ENCODE measurements around the gene KCNJ6.

Gene KCNJ6

DNA sequence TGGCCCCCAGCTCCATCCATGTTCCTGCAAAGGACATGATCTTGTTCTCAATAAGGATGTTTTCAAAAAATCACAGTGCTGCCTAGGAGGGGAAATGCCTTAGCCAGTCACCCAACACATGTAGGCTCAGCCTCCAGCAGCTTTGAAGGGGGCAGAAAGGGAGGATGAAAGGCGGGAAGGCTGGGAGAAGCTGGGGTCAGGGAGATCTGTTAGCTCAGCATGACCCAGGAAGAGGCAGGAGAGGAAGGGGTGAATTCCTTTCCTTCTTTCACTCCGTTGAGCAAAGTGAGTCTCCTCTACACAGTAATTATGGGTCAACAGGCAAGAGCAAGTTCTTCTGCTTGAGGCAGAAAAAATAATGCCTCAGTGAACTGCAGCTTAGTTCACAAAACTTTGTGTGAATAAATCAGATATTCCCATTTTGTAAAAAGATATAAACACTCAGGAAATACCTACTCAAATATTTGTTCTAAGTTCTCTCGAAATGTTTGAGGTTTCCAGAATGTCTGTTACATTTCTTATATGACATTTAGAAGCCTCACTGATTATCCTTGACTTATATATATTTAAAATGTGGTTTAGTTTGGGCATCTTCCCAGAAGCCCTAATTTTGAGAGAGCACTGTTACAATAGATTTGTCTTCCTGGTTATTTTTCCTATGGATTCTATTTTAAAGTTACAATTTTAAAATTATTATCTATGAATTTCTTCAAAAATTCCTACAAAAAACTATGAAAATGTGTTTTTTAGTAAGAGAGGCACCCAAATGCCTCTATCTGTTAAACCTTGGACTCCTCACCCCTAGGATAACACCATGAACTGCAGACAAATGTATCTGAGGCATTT is 116.8 kb downstream of the KCNJ6 start:
- DNase-seq = no peak
- in situ Hi-C loops (cut with HindIII; ENCODE audit: low pct_ligation_motif_present, low pct_unique_long_range_greater_than_20kb, low sequenced_read_pairs) = no loop called here

DNA sequence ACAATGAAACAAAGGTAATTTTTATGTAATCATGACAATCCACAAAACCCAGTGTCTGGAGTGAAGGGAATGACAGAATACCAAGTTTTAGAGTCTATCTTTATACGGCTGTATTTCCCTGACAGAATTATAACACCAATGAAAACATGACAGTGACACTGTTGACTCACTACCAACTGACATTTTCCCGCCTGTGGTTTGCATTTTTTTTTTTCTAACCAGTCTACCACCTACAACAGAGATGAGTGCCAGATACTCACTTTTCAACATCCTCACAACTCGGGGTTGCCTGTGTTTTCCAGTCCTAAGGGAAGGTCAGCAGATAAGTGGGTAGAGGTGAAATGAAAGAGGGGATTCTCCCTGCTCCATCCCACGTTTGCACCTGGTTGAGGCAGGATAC is 118.9 kb downstream of the KCNJ6 start:
- DNase-seq = no peak
- in situ Hi-C loops (cut with HindIII; ENCODE audit: low pct_ligation_motif_present, low pct_unique_long_range_greater_than_20kb, low sequenced_read_pairs) = no loop called here

DNA sequence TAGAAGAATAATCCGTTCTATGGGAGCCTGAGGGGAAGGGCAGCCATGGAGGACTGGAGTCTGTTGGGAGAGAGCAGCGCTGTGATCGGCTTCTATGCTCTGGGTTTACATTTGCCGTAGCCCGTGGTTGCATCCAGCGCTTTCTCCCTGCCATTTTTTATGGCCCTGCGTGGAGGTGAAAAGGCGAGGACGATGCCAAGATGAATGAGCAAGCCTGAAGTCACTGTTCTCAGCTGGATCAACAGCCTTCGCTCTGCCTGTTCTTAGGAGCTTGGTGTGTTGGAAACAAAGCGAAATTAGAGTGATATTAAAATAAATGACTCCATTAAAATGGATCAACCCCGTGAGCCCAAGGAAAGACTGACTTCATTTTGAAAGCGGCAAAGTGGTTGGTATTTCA is 120.2 kb downstream of the KCNJ6 start:
- no peak for DNase-seq
- in situ Hi-C loops (cut with HindIII; ENCODE audit: low pct_ligation_motif_present, low pct_unique_long_range_greater_than_20kb, low sequenced_read_pairs) = no loop called here

DNA sequence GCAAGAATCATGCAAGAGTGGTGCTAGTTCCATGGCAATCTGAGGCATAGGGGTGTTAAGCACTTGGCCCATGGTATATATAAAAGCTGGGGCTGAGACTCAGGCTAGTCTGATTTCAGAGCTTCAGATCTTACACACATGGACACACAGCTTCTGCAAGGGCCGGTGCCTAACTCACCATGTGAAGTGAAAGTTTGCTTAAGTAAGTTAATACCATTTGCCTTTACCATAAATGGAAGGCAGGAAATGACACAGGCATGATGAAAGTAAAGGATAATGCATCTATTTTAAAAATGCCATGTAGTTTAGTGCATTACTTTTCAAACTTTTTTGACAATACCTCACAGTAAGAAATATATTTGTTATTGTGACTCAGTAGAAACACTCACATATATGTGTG is 122.6 kb downstream of the KCNJ6 start:
- in situ Hi-C loops (cut with HindIII; ENCODE audit: low pct_ligation_motif_present, low pct_unique_long_range_greater_than_20kb, low sequenced_read_pairs) = no loop called here
- DNase-seq = no peak

DNA sequence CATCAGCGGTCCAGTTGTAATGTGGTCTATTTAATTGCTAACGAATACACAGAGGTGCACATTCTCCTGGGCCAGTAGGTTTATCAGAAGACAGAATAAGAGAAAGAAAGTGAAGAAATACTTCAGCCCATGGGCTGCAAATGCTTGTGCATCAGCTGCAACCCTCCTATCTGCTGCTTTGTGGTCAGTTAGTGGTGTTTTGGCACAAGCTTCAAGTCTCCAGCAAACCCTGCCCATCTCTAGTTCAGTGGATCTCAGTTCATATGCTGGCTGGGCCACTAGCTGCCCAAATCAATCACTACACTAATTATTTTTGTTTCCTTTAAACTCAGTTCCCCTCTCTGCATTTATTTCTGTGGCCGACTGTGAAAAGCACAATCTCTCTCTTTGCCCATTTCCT is 124.2 kb downstream of the KCNJ6 start:
- no peak for DNase-seq
- in situ Hi-C loops (cut with HindIII; ENCODE audit: low pct_ligation_motif_present, low pct_unique_long_range_greater_than_20kb, low sequenced_read_pairs) = no loop called here

DNA sequence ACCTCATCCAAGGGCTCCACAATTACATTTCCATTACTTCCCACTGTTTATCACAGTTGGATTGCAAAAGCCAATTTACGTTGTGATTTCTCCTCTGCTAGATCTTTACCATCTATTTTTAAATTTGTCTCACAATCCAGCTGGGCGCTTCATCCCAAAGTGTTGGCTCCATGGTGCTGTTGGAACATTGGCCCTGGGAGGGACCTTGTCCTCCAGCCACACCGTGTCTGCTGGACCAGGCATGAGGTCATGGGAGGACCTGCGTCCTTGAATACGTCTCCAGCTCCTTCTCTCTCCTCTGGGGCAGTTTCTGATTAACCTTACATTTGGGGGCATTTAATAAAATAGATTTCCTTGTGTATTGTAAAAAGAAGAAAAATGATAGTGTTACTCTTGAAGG is 125.4 kb downstream of the KCNJ6 start:
- no peak for DNase-seq
- in situ Hi-C loops (cut with HindIII; ENCODE audit: low pct_ligation_motif_present, low pct_unique_long_range_greater_than_20kb, low sequenced_read_pairs) = no loop called here

DNA sequence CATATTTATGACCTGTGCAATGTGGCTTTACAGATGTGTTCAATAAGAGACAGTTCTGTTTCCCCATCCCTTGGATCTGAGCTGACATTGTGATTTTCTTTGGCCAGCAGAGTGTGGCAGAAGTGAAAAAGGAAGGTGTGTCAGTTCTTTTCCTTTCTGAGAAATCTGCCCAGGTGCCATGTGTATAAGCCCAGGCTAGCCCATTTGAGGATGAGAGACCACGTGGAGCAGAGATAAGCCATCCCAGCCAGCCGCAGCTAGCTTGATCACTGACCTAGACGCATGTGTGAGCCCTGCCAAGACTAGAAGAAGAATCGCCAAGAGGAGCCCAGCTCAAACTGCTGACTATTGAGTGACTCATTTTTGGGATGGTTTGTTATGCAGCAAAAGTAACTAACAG is 127.8 kb downstream of the KCNJ6 start:
- no peak for DNase-seq
- in situ Hi-C loops (cut with HindIII; ENCODE audit: low pct_ligation_motif_present, low pct_unique_long_range_greater_than_20kb, low sequenced_read_pairs) = no loop called here

DNA sequence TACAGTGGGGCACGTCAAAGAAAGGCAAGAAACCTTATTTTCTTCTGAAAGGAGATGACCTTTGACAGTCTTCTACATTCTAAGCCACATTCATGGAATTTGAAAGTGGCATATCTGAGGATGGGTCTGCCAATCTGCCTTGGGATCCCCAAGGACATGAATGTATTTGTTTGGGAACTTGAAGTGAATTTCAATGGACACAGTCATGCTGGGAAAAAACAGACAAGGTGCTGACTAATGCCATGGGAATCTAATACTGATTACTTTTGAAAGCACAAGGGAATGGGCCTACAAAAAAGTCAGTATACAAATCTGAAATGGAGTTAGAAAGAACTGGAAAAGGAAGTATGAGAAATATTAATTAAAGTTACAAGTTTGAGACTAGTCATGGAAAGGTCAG is 128.8 kb downstream of the KCNJ6 start:
- DNase-seq = peak; percentile 47
- in situ Hi-C loops (cut with HindIII; ENCODE audit: low pct_ligation_motif_present, low pct_unique_long_range_greater_than_20kb, low sequenced_read_pairs) = no loop called here

DNA sequence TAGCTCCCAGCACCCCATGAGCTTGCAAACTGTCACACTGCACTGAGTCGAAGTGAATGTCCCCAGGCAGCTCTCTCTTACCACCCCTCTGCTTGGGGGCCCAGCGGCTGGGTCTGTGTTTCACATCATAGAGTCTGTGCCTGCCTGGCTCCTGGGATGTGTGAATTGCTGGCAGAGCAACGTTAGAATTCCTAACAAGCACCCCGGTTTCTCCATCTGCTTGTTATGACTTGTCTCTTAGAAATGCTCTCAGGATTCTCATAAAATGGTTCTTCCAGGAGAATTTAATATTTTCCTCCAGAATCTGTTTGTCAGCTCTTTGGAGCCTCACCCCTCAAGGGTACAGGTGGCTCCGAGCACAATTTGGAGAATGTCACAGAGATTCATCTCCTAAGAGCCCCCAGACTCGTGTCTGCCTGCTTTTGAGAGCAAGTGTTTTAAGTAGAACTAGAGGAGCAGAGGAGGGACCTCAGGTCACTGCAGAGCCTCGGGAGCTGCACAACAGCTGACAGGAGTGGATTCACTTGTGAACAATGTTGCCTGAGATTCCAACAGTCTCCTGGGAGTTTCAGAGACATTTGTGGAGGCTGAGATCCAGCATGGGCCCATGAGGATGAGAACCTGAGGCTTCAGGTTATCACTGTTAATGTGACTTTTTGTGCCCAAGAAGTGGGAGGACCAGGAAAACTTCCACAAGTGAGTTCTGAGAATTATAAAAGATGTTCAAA is 131.5 kb downstream of the KCNJ6 start:
- in situ Hi-C loops (cut with HindIII; ENCODE audit: low pct_ligation_motif_present, low pct_unique_long_range_greater_than_20kb, low sequenced_read_pairs) = no loop called here
- no peak for DNase-seq

DNA sequence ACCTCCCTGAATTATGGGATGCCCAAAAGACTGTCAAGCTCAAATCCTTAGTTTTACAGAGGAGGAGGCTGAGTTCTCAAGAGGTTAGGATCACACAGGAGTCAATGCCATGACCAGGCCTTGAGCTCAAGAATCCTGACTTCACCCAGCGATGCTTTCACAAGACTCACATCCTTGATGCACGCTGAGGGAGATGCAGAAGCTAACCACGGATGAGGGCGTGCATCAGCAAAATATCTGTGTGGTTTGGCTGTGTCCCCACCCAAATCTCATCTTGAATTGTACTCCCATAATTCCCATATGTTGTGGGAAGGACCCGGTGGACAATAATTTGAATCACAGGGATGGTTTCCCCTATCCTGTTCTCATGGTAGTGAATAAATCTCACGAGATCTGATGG is 133.2 kb downstream of the KCNJ6 start:
- in situ Hi-C loops (cut with HindIII; ENCODE audit: low pct_ligation_motif_present, low pct_unique_long_range_greater_than_20kb, low sequenced_read_pairs) = no loop called here
- no peak for DNase-seq

DNA sequence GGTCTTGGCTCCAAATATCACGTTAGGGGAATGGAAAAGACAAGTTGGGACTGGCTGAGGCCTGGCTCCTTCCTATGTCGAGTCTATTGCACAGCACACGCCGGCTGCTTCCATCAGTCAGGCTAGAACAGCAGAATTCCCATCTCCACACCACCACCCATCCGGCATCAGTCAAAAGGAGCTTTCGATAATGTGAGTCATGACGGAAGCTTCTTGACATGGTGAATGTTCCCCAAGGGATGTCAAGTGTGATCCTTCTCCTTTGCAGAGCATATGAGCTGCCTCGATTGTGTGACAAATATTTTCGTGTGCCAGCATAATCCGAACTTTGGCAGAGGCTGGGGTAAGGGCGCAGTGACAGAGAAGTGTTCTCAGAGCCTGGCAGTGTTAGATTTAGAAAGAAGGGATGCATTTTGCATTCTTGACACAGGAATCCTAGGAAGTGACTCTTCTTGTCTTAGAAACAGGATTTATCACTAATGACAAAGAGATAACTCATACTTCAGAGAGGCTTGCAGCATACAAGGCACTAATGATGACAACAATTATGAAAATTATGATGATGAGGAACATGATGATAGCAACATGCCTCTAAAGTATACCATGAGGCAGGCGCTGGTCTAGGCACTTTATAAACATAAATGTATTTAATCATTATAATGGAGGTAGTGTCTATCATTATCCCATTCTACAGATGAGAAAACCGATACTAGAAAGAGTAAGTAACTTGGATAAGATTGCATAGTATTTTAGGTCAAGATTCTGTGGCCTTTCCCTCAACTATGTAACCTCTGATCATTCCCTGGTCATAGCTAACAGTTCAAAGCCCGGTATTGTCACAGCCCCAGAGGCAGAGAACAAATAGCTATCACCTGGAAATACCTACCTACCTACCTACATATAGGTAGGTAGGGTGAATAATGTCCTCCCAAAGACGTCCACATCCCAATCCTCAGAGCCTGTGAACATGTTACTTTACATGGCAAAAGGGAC is 135.0 kb downstream of the KCNJ6 start:
- in situ Hi-C loops (cut with HindIII; ENCODE audit: low pct_ligation_motif_present, low pct_unique_long_range_greater_than_20kb, low sequenced_read_pairs) = no loop called here
- DNase-seq = no peak

DNA sequence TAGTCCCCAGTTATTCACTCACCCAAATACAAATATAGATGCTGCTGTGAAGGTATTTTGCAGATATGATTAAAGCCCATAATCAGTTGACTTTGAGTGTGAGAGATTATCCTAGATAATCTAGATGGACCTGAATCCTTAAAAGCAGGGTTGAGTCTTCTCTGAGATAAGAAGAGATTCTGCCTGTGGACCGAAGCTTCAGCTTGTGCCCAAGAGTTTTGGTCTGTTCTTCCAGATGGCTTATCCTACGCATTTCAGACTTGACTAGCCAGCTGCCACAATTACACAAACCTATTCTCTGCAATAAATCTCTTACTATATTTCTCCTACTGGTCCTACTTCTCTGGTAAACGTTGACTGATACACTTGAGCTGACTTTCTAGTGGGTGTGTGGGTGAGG is 145.1 kb downstream of the KCNJ6 start:
- in situ Hi-C loops (cut with HindIII; ENCODE audit: low pct_ligation_motif_present, low pct_unique_long_range_greater_than_20kb, low sequenced_read_pairs) = no loop called here
- DNase-seq = no peak

DNA sequence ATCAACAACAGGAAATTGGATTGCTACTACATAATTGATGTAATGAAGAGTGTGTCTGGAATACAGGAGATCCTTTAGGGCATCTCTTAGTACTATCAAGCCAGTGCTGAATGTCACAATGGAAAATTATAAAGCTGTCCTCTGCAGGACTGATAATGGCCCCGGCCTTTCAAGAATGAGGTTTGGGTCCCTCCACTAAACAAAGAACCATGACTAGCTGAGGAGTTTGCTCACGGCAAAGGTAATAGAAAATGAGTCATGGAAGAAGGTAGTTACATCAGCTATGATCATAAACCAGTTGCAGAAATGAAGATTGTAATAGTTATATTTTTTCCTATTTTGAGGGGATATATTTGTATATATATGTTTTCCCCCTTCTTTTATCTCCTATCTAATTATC is 145.8 kb downstream of the KCNJ6 start:
- no peak for DNase-seq
- in situ Hi-C loops (cut with HindIII; ENCODE audit: low pct_ligation_motif_present, low pct_unique_long_range_greater_than_20kb, low sequenced_read_pairs) = no loop called here

DNA sequence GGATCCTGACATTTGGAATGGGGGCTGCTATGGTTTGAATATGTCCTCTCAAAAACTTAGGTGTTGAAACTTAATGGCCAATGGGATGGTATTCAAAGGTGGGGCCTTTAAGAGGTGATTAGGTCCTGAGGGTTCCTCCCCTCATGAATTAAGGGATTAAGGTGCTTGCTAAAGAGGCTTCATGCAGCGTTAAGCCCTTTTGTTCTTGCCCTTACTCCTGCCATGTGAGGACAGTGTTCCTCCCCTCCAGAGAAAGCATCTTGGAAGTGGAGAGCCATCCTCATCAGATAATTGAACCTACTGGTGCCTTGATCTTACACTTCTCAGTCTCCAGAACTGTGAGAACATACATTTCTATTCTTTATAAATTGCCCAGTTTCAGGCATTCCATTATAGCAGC is 146.6 kb downstream of the KCNJ6 start:
- in situ Hi-C loops (cut with HindIII; ENCODE audit: low pct_ligation_motif_present, low pct_unique_long_range_greater_than_20kb, low sequenced_read_pairs) = no loop called here
- no peak for DNase-seq

DNA sequence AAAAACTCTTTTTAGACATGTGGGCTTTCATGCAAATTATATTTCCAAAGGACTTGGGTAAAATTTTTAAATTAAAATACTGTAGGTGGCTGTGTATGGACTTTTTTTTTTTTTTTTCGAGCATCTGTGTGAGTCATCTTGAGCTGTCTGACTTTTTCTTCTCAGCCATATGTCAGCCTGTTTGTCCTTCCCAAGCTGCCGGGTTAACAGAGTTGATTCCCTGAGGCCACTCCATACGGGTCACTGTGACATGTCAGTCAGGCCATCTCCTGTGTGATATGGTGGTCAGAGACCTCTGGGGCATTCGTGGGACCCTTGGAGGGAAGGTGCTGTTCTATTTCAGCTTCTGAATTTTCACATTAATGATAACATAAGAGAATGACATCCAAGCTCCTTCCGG is 148.3 kb downstream of the KCNJ6 start:
- in situ Hi-C loops (cut with HindIII; ENCODE audit: low pct_ligation_motif_present, low pct_unique_long_range_greater_than_20kb, low sequenced_read_pairs) = no loop called here
- DNase-seq = no peak

DNA sequence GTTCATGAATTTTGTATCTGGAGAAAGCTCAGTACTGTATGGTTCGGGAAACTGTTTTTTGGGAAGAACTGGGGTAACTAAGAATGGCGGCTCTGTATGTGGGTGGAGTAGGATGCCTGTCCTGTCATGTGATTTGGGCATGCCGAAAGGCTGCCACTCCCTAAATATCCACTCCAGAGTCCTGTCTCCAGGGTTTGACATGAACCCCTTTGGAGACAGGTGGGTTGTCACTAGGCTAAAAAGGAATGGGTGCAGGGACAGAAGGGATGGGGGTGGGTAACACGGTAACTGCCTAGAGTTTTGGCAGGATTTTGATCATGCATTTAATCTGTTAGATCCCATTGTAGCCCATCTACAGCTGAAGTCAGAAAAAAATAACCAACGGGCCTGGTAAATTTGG is 150.1 kb downstream of the KCNJ6 start:
- in situ Hi-C loops (cut with HindIII; ENCODE audit: low pct_ligation_motif_present, low pct_unique_long_range_greater_than_20kb, low sequenced_read_pairs) = no loop called here
- no peak for DNase-seq

DNA sequence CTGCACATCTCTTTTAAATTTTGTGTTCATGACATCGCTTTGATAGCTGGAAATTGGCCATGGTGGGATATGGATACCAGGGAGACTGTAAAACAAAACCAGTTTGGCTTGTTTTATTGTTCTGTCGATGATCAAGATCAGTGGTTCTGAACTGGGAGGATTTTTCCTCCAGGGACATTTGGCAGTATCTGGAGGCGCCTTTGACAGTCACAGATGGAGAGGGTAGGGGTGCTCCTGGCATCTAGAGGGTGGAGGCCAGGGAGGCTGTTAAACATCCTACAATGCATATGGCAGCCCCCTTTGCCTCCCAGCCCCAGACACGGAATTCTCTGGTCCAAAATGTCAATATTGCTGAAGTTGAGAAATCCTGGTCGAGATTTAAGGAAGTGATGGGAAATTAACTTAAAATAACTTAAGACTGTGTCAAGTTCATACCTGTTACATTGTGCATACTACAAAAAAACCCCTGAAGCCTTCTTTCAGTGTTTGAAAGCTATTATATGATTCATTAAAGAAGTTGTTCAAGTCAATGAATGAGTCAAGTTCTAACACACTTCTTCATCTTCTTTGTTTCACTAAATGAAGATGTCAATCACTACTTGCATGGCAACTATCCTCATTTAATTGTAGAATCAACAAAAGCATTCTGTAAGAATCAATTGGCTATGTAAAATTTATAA is 150.9 kb downstream of the KCNJ6 start:
- no peak for DNase-seq
- in situ Hi-C loops (cut with HindIII; ENCODE audit: low pct_ligation_motif_present, low pct_unique_long_range_greater_than_20kb, low sequenced_read_pairs) = no loop called here

DNA sequence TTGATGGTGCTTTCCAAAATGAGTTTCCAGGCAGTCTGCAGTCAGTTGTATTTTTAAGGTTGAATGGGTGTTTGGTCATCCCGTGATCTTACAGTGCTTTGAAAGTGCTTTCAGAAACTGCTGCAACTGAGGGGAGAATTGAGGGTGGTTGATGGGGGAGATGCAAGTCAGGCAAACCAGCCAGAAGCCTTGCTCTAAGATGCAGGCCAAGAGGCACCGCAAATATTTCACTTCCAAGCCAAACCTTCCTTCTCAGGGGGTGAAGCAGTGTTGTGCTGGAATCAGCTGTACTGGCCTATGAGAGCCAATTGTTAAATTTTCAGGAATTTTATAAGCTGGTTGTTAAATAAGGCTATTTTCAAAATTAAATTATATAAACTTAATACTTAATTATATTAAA is 151.6 kb downstream of the KCNJ6 start:
- no peak for DNase-seq
- in situ Hi-C loops (cut with HindIII; ENCODE audit: low pct_ligation_motif_present, low pct_unique_long_range_greater_than_20kb, low sequenced_read_pairs) = no loop called here

DNA sequence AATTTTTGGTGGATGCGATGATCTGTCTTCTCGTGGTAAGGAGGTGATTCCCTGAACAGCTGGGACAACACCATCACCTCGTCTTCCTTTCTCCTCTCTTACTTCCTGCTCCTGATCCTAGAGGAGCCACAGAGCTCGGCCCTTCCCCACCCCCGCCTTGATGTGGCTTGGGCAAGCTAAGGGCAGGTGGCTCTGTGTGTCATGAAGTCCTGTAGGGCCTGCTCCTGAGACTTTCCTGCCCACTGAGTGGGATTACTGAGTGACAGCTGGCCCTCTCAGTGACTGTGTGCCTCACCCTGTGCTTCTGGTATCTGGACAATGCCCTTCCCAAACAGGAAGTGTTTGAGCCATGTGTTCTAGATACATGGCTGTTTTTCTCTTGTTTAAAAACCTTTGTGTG is 153.0 kb downstream of the KCNJ6 start:
- in situ Hi-C loops (cut with HindIII; ENCODE audit: low pct_ligation_motif_present, low pct_unique_long_range_greater_than_20kb, low sequenced_read_pairs) = no loop called here
- no peak for DNase-seq
